Lower lobe of right lung (tissue), 2 donors: ENCODE results near the gene TRIM4. TPM values are rescaled to one million over a fixed set of nuclear protein-coding genes. Genes with fewer than 3 reads are reported as not detected.

ENCODE experiments used
- ATAC-seq, 2 donors: fragments of 200-7000 bp; cut with Tn5 transposase; one replicate each; pipeline ENCODE4 v1.9.1; 2020 to 2022; ENCODE audit warnings: mild to moderate bottlenecking in 2 of 2, moderate library complexity in 2 of 2
- DNase-seq: peaks from one replicate; pipeline ENCODE4 v3.0.0-alpha.2; 2020
- H3K27ac ChIP-seq: fragments of 200-600 bp; one replicate; pipeline ENCODE4 v1.8.0; 2022
- H3K27me3 ChIP-seq: fragments of 200-600 bp; one replicate; pipeline ENCODE4 v1.8.0; 2022; ENCODE audit warnings: low read depth
- H3K36me3 ChIP-seq: fragments of 200-600 bp; one replicate; pipeline ENCODE4 v1.8.0; 2022; ENCODE audit warnings: mild to moderate bottlenecking
- H3K4me1 ChIP-seq: fragments of 200-600 bp; one replicate; pipeline ENCODE4 v1.8.0; 2022
- H3K4me3 ChIP-seq: fragments of 200-600 bp; one replicate; pipeline ENCODE4 v1.8.0; 2022; ENCODE audit warnings: mild to moderate bottlenecking
- H3K9me3 ChIP-seq: fragments of 200-600 bp; one replicate; pipeline ENCODE4 v1.8.0; 2022
- intact Hi-C: fragments of 100-400 bp; cut with DNase I; formaldehyde crosslinking; loops from one replicate; pipeline ENCODE4 v1.11.0; 2022
- total RNA-seq: library from RNA; stranded (reverse); fragmentation: NEBNext Ultra II Directional; extraction: Animal tissue kit (Norgen Biotek cat#: 25700); gene quantifications from one replicate; pipeline ENCODE4 v1.2.1, GENCODE V29; 2021
- TF ChIP-seq, protein P1 (sequence below): fragments of 200-600 bp; IDR thresholded peaks from one replicate; pipeline ENCODE4 v1.8.0; 2022; ENCODE audit warnings: antibody characterized with exemption, mild to moderate bottlenecking
- donor health status: DM: no; HTN: yes; CAD: no; lungs with severe emphysema.

Gene TRIM4
- total RNA-seq, 1 donor from 2014 or later = 39.0 TPM

DNA sequence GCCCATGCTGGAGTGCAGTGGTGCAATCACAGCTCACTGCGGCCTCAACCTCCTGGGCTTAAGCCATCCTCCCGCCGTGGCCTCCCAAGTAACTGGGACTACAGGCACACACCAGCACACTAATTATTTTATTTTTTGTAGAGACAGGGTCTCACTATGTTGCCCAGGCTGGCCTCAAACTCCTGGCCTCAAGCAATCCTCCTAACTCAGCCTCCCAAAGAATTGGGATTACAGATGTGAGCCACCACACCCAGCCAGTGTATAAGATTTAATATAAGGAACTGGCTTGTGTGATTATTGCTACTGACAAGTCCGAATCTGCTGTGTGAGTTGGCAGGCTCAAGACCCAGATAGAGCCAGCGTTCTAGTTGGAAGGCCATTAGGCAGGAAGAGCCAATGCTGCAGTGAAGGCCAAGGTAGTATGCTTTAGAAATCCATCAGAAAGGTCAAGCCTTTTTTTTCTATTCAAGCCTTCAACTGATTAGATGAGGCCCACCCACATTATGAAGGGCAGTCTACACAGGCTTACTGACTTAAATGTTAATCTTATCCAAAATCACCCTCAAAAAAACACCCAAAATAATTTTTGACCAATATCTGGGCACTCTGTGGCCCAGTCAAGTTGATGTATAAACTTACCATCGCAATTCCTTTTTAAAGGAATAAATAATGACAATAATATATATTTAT lies 19.4 kb downstream of the TRIM4 start:
- Histone ChIP-seq H3K4me1 (no peaks in the 10 kb centered on the region), H3K9me3 (no peaks in the 10 kb centered on the region), H3K4me3 (no peak overlapping the region), H3K27ac (no peak overlapping the region), H3K36me3 (peaks cover 73% of the 10 kb centered on the region), H3K27me3 (no peaks in the 10 kb centered on the region)
- ATAC-seq (no peak), DNase-seq (no peak)
- intact Hi-C loops = no loop called here
- TF ChIP-seq, protein P1, sequence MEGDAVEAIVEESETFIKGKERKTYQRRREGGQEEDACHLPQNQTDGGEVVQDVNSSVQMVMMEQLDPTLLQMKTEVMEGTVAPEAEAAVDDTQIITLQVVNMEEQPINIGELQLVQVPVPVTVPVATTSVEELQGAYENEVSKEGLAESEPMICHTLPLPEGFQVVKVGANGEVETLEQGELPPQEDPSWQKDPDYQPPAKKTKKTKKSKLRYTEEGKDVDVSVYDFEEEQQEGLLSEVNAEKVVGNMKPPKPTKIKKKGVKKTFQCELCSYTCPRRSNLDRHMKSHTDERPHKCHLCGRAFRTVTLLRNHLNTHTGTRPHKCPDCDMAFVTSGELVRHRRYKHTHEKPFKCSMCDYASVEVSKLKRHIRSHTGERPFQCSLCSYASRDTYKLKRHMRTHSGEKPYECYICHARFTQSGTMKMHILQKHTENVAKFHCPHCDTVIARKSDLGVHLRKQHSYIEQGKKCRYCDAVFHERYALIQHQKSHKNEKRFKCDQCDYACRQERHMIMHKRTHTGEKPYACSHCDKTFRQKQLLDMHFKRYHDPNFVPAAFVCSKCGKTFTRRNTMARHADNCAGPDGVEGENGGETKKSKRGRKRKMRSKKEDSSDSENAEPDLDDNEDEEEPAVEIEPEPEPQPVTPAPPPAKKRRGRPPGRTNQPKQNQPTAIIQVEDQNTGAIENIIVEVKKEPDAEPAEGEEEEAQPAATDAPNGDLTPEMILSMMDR = no peak

DNA sequence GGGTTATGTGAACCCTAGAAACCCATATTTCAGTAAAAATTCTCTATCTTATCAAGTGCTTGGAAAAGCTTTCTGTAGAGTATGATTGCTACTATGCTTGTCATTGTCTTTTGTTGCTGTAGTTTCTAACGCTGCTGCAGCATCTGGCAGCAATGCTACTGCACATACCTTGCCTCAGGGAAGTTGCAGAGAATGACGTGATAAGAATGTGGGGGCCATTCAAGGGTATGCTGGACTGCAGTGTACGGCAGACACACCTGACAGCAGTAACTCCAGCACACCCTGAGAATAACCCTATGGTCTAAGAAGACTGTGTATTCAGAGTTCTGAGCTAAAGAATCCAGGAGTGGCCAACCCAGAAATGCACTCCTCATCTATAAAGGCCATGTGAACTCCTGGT lies 20.5 kb downstream of the TRIM4 start:
- TF ChIP-seq, protein P1 = no peak
- ATAC-seq (no peak), DNase-seq (no peak)
- H3K9me3 ChIP-seq = no peaks in the 10 kb centered on the region
- intact Hi-C loops = no loop called here
- H3K4me3 ChIP-seq = no peak overlapping the region
- H3K4me1 ChIP-seq = no peaks in the 10 kb centered on the region
- peaks cover 62% of the 10 kb centered on the region for H3K36me3 ChIP-seq
- H3K27me3 ChIP-seq = no peaks in the 10 kb centered on the region
- H3K27ac ChIP-seq = no peak overlapping the region

DNA sequence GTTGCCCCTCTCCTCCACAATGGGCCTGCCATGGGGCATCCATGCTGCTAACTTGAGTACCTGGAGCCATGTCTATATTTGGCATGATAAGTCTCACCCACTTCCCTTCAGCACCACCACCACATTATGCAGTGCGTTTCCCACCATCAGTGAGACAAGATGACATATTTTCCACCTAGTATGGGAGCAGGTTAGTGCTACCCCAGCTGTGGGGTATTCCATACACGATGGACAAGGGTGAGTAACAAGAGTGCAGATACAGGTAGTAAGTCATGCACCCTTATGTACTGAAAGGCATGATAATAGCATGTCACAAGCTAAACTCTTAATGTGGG lies 21.3 kb downstream of the TRIM4 start:
- Histone ChIP-seq H3K27ac (no peak overlapping the region), H3K27me3 (no peaks in the 10 kb centered on the region), H3K36me3 (peaks cover 53% of the 10 kb centered on the region), H3K9me3 (no peaks in the 10 kb centered on the region), H3K4me3 (no peak overlapping the region), H3K4me1 (no peaks in the 10 kb centered on the region)
- intact Hi-C loops = no loop called here
- TF ChIP-seq, protein P1 = no peak
- peak in 1 of 2 donors; percentile 30 for ATAC-seq
- DNase-seq = no peak

DNA sequence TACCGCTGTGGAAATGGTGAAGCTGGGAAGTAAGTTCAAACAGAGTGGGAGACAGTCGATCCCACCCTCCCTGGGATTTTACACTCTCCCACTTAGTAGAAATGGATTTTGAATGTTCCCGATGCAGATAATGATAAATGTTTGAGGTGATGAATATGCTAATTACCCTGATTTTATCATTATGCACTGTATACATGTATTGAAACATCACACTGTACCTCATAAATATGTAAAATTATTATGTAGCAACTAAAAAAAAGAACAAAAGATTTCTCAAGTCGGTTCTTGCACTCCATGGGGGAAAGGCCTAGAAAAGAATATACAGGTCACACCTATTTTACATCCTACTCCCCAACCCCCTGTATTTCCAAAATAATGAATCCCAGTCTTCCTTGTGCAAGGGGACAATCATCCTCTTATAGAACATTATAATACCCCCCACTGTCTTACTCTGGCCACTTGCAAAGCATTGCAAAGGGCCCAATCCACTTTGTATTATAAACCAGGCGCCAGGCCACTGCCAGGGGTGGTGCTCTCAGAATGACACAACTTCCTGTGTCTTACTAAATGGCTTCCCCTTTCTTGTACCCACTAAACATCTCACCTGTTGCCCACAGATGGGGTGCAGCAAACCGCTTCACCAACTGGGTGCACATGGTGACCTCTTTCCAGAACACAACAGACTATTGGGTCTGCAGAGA lies 21.9 kb downstream of the TRIM4 start:
- Histone ChIP-seq H3K4me1 (no peaks in the 10 kb centered on the region), H3K4me3 (no peak overlapping the region), H3K27me3 (no peaks in the 10 kb centered on the region), H3K9me3 (no peaks in the 10 kb centered on the region), H3K36me3 (peaks cover 52% of the 10 kb centered on the region), H3K27ac (no peak overlapping the region)
- ATAC-seq (no peak), DNase-seq (no peak)
- TF ChIP-seq, protein P1 = no peak
- intact Hi-C loops = no loop called here

DNA sequence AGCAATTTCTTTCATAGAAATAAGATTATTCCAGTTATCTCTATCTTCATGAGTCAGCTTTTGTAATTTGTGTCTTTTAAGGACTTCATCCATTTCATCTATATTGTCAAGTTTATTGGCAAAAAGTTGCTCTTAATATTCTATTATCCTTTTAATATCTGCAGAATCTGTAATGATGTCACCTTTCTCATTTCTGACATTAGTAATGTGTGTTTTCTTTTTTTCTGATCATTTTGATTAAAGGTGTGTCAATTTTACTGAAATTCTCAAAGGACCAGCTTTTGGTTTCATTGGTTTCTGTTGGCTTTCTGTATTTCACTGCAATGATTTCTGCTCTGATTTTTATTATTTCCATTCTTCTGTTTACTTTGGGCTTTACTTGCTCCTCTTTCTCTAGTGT lies 24.6 kb downstream of the TRIM4 start:
- ATAC-seq = no peak
- Histone ChIP-seq H3K9me3 (no peaks in the 10 kb centered on the region), H3K27me3 (no peaks in the 10 kb centered on the region), H3K4me1 (no peaks in the 10 kb centered on the region), H3K36me3 (peaks cover 52% of the 10 kb centered on the region), H3K4me3 (no peak overlapping the region), H3K27ac (no peak overlapping the region)
- TF ChIP-seq, protein P1 = no peak
- no peak for DNase-seq
- intact Hi-C loops = no loop called here
